Gastroesophageal sphincter (tissue), 3 donors: ENCODE results near the gene NAALADL2.

ENCODE experiments used
- CTCF ChIP-seq, 4 experiments: fragments of 200-600 bp in 2 of 4; fragments of 450-650 bp in 2 of 4; sonication (generic) in 1 of 4; IDR thresholded peaks; one replicate each; pipeline ENCODE4 v1.5.1; 2017 to 2019; ENCODE audit warnings: antibody characterized with exemption in 4 of 4, mild to moderate bottlenecking in 2 of 4, moderate library complexity in 2 of 4
- EP300 ChIP-seq: sonication (generic); formaldehyde crosslinking; IDR thresholded peaks from one replicate; pipeline ENCODE4 v1.6.1; 2017; ENCODE audit warnings: antibody characterized with exemption, mild to moderate bottlenecking
- POLR2A ChIP-seq, 2 donors: fragments of 450-650 bp; IDR thresholded peaks; one replicate each; pipeline ENCODE4 v1.6.1; 2017; ENCODE audit warnings: antibody characterized with exemption in 2 of 2, mild to moderate bottlenecking in 2 of 2, moderate library complexity in 1 of 2

GRCh38 chr3:175493301-175493700, 634.2 kb downstream of the NAALADL2 start:
- TF ChIP-seq CTCF (IDR thresholded peaks at IDR 0.05), result no peak
- no peak for TF ChIP-seq EP300
- no peak for TF ChIP-seq POLR2A (IDR thresholded peaks at IDR 0.05)
